ENCODE measurements around the gene NAALADL2.
"Not testable (repeated sequence)": the region's sequence is repeated elsewhere in the genome, so short reads cannot be mapped to it uniquely, and the experiment has no call there.

NAALADL2 gene

DNA sequence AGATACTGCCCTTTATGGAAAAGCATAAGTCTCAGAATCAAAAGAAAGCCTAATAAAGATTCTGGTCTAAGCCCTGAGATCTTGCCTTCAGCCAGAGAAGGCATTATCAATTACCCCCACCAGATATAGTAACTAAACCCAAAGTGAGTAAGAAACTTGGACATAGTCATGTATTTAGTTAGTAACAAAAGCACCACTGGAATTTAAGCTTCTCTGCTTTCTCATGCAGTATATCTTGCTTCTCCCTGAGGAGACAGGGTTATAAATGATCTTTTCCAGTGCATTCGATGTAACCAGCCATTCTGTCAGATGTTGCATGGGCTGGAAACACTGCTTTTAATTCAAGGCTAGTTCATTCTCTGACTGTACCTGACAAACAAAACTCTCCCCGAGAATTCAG is 946.7 kb downstream of the NAALADL2 start:
- no peak for DNase-seq

DNA sequence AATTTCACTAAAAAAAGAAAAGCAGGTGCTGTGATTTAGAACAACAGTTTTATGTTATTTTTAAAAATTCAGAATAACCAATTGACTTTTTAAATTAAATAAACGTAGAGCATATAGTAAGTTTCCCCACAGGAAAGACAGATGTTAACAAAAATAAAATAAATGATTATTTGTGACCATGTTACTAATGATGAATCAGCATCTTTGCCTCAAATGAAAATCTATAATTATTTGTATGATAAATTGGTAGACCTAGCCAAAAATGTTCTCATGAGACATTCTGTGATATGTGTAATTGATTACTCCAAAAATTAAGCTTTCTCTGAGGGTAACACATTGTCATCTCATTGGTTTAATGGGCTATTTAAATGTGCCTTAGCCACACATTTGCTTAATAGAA is 948.0 kb downstream of the NAALADL2 start:
- DNase-seq: no peak

- no peak for DNase-seq
These were observed 959.8 kb downstream of the NAALADL2 start for GRCh38 chr3:175818811-175819464.

DNA sequence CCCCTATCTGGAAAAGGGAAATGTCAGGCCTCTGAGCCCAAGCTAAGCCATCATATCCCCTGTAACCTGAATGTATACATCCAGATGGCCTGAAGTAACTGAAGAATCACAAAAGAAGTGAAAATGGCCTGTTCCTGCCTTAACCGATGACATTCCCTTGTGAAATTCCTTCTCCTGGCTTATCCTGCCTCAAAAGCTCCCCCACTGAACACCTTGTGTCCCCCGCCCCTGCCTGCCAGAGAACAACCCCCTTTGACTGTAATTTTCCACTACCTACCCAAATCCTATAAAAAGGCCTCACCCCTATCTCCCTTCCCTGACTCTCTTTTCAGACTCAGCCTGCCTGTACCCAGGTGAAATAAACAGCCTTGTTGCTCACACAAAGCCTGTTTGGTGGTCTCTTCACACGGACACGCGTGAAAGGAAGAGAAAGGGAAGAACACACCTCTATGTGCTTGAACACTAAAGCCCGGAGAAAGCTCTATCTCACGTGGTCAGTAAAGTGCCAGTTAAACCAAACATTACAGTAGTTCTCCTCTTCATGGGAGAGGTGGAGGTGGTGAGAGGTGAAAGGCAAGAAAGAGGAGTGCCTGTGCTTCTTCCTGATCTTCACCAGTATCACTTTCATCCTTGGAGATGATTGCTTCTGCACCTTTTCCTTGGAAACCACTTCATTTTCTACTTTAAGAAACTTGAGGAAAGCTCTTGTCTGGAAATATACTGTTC is 963.8 kb downstream of the NAALADL2 start:
- peak in 1 of 3 experiments; percentile 3 for DNase-seq

GRCh38 chr3:175825016-175825580 is 966.0 kb downstream of the NAALADL2 start:
- DNase-seq: not testable (repeated sequence)

- DNase-seq: no peak
These were observed 967.6 kb downstream of the NAALADL2 start for GRCh38 chr3:175826759-175827158.

- DNase-seq: not testable (repeated sequence)
These were observed 970.7 kb downstream of the NAALADL2 start for GRCh38 chr3:175829809-175830208.

DNA sequence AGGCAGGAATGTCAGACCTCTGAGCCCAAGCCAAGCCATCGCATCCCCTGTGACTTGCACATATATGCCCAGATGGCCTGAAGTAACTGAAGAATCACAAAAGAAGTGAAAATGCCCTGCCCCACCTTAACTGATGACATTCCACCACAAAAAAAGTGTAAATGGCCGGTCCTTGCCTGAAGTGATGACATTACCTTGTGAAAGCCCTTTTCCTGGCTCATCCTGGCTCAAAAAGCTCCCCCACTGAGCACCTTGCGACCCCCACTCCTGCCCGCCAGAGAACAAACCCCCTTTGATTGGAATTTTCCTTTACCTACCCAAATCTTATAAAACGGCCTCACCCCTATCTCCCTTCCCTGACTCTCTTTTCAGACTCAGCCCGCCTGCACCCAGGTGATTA is 976.6 kb downstream of the NAALADL2 start:
- not testable (repeated sequence) for DNase-seq

- DNase-seq: no peak
These were observed 977.5 kb downstream of the NAALADL2 start for GRCh38 chr3:175836617-175837016.

- DNase-seq: no peak
These were observed 978.8 kb downstream of the NAALADL2 start for GRCh38 chr3:175837962-175838361.

- no peak for DNase-seq
These were observed 980.4 kb downstream of the NAALADL2 start for GRCh38 chr3:175839366-175840005.

GRCh38 chr3:175851541-175851940 is 992.4 kb downstream of the NAALADL2 start:
- peak in 2 of 3 experiments; percentile 39 to 50 for DNase-seq

- no peak for DNase-seq
These were observed 993.4 kb downstream of the NAALADL2 start for GRCh38 chr3:175852560-175852959.

GRCh38 chr3:175857666-175858270 is 998.6 kb downstream of the NAALADL2 start:
- no peak for DNase-seq

Measured in NCI-H1417 (cell line).